ENCODE measurements around the gene UBE3A.

Gene UBE3A

DNA sequence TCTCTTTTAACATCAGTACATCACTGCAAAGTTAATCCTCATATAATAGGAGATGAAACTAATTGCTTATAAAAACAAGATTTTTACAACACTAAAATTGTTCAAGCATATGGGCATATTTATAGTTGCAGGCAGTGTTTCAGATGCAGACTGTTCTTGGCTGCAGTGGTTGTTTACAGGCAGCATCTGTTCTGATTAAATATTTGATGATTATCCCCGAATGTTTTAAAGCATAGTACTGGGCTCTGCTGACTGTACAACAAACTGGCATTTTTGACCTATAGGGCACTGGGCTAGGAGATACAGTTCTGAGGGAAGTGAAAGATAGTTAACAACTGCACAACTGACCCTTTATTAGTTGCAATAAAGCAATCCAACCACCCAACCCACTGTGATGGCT, 113.6 kb downstream of the UBE3A start:
- DNase-seq, result no peak

DNA sequence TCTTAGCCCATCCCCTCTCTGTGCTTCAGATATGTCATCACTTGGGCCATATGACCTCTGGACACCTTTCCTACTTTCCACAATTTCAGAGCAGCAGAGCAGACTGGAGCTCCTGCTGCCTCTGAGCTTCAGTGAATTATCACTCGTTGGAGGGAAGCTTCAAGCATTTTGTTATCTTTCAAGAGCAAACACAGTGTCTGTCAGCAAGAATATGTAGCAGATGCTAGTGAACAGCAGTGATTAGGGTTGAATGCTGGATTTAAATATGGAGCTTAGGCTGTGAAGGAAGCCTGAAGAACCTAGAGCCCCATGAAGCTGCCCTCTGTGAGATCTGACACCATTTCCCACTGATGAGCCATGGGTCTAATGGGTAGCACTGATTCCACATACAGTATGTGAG, 115.4 kb downstream of the UBE3A start:
- DNase-seq, result no peak

DNA sequence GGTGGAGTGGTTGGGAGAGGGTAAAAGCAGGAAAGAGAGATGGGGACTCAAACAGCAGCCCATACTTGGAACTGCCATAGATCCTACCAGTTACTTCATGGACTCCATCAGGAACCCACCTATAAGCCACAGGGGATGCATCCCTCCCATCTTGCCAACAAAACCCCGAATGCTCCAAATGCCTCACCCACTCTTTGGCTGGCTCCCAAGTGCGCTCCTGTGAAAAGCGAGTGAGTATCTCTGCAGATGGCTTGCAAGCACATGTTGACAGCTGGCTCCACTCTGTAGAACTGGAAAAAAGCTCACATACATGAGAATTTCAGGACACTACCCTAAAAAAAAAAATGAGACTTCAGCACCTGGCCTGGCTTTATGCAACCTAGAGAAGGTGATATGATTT, 151.0 kb downstream of the UBE3A start:
- DNase-seq, result no peak

Data from CD4-positive, alpha-beta T cell treated with Interleukin-10 for 1 hour (primary cell).